Thyroid gland (tissue), 4 donors: ENCODE data around the gene OR3A1. TPM values are rescaled to one million over a fixed set of nuclear protein-coding genes. Genes with fewer than 3 reads are reported as not detected.
"Not testable (repeated sequence)": the region's sequence is repeated elsewhere in the genome, so short reads cannot be mapped to it uniquely, and the experiment has no call there.

Experiments
- DNase-seq, 2 donors: peaks; one replicate each; pipeline ENCODE4 v3.0.0-alpha.2; 2019
- H3K27ac ChIP-seq, 3 donors: fragments of 200-600 bp; sonication (generic); 1 replicate in 2 of 3; 2 replicates in 1 of 3; pipeline ENCODE4 v1.5.1; 2016 to 2019; ENCODE audit warnings: mild to moderate bottlenecking in 1 of 3, moderate library complexity in 1 of 3
- H3K27me3 ChIP-seq: fragments of 200-600 bp; sonication (generic); one replicate; pipeline ENCODE4 v1.5.1; 2019
- H3K36me3 ChIP-seq, 2 donors: fragments of 200-600 bp; sonication (generic); one replicate each; pipeline ENCODE4 v1.5.1; 2016 to 2019
- H3K4me1 ChIP-seq, 2 donors: fragments of 200-600 bp; sonication (generic); one replicate each; pipeline ENCODE4 v1.5.1; 2017 to 2019
- H3K4me3 ChIP-seq, 3 donors: fragments of 200-600 bp; sonication (generic); replicated peaks in 1 of 3; 1 replicate in 2 of 3; 2 replicates in 1 of 3; pipeline ENCODE4 v1.5.1; 2016; ENCODE audit warnings: mild to moderate bottlenecking in 1 of 3
- H3K9me3 ChIP-seq: fragments of 200-600 bp; sonication (generic); one replicate; pipeline ENCODE4 v1.5.1; 2017
- CTCF ChIP-seq, 6 experiments: fragments of 200-600 bp in 3 of 6; fragments of 450-650 bp in 3 of 6; sonication (generic) in 3 of 6; IDR thresholded peaks; one replicate each; pipeline ENCODE4 v1.5.1; 2016 to 2019; ENCODE audit warnings: antibody characterized with exemption in 6 of 6, mild to moderate bottlenecking in 2 of 6, inconsistent platforms in 1 of 6, moderate library complexity in 1 of 6
- POLR2A ChIP-seq, 2 donors: fragments of 450-650 bp; IDR thresholded peaks; one replicate each; pipeline ENCODE4 v1.6.1; 2017; ENCODE audit warnings: antibody characterized with exemption in 2 of 2, mild to moderate bottlenecking in 2 of 2, moderate library complexity in 1 of 2
- WGBS, 2 donors: methylation state at CpG; one replicate each; pipeline ENCODE4 v1.1.5; 2017; 5-methylcytosine and 5-hydroxymethylcytosine counted together
- intact Hi-C: fragments of 100-400 bp; cut with DNase I; formaldehyde crosslinking; loops from one replicate; pipeline ENCODE4 v1.15.1; 2023
- total RNA-seq, 4 donors: library from RNA; depleted of rRNA; stranded (reverse); fragments of >200 nt; gene quantifications; one replicate each; pipeline ENCODE4 v1.2.3, GENCODE V29; 2016

OR3A1 gene
- total RNA-seq, 4 donors from 2014 or later: not detected

DNA sequence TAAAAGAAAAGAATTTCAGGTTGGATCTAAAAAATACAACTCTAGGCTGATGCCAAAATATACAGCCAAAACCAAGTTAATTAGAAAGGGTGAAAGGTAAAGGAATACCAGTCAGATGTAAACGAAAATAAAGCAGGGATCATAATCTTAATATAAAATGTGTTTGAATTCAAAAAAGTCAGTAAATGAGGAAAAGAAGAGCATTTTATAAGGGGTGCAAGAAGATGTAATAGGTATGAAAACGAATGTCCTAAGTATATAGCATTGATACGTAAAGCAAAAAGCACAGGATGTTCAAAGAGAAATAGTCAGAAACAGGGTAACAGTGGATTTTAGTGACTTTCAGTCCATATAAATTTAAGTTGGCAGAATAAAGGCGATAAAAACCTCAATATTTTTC is 2.5 kb downstream of the OR3A1 start:
- Histone ChIP-seq H3K4me1 (no peaks in the 10 kb centered on the region), H3K9me3 (no peaks in the 10 kb centered on the region), H3K27me3 (no peaks in the 10 kb centered on the region), H3K4me3 (no peak overlapping the region), H3K27ac (no peak overlapping the region), H3K36me3 (no peaks in the 10 kb centered on the region)
- TF ChIP-seq CTCF (IDR thresholded peaks at IDR 0.05) (no peak), POLR2A (IDR thresholded peaks at IDR 0.05) (no peak)
- intact Hi-C loops: no loop called here
- DNase-seq: no peak
- 66 to 69% methylated on average over 4 of the region's 4 CpGs for WGBS, 2 donors

GRCh38 chr17:3293548-3293947 is 4.6 kb downstream of the OR3A1 start:
- H3K4me1 ChIP-seq, H3K36me3 ChIP-seq, H3K9me3 ChIP-seq, intact Hi-C loops, H3K27me3 ChIP-seq, H3K27ac ChIP-seq, DNase-seq, H3K4me3 ChIP-seq: not testable (repeated sequence)
- 86 to 91% methylated on average over 1 of the region's 1 CpG for WGBS, 2 donors

DNA sequence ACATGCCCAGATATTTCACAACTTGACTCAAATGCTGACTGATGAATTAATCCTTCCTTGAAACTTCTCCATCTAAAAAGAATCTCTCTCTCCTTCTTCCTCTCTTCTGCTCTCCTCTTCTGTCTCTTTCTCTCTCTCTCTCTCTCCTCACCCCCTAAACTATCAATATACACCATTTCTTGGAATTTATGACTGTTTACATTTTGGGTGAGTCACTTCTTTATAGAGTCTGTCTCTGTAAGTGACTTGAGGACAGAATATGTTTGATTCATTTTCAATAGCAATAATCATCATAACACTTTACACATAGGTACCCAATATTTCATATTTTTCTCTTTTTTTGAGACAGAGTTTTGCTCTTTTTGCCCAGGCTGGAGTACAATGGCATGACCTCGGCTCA is 15.3 kb downstream of the OR3A1 start:
- no peaks in the 10 kb centered on the region for H3K4me1 ChIP-seq
- no peak for DNase-seq
- WGBS, 2 donors: 83 to 90% methylated on average over 1 of the region's 1 CpG
- H3K36me3 ChIP-seq: no peaks in the 10 kb centered on the region
- H3K27me3 ChIP-seq: no peaks in the 10 kb centered on the region
- H3K9me3 ChIP-seq: no peaks in the 10 kb centered on the region
- no peak overlapping the region for H3K4me3 ChIP-seq
- intact Hi-C loops: no loop called here
- H3K27ac ChIP-seq: no peak overlapping the region
- no peak for TF ChIP-seq POLR2A (IDR thresholded peaks at IDR 0.05)
- TF ChIP-seq CTCF (IDR thresholded peaks at IDR 0.05): no peak

DNA sequence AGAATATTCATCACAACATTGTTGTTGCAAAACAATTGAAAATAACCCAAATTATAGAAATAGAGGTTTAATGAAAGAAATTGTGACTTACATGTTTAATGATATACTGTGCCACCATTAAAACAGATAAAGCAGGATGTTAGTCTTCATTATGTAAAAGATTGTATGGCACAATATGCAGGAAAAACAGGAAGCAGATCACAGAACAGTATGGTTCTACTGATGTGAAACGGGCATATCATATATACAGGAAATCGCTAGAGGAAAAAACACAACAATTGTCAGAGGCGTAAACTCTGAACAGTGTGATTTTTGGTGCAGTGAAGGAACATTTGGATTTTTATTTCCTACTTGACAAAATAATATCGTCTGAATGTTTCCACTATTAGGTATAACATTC is 22.0 kb downstream of the OR3A1 start:
- Histone ChIP-seq H3K36me3 (no peaks in the 10 kb centered on the region), H3K27me3 (no peaks in the 10 kb centered on the region), H3K27ac (no peak overlapping the region), H3K4me1 (no peaks in the 10 kb centered on the region), H3K4me3 (no peak overlapping the region), H3K9me3 (no peaks in the 10 kb centered on the region)
- intact Hi-C loops: no loop called here
- 75 to 82% methylated on average over 4 of the region's 4 CpGs for WGBS, 2 donors
- DNase-seq: no peak
- TF ChIP-seq CTCF (IDR thresholded peaks at IDR 0.05): no peak
- TF ChIP-seq POLR2A (IDR thresholded peaks at IDR 0.05): no peak

- Histone ChIP-seq H3K36me3 (no peaks in the 10 kb centered on the region), H3K27me3 (no peaks in the 10 kb centered on the region), H3K9me3 (no peaks in the 10 kb centered on the region), H3K4me3 (no peak overlapping the region), H3K4me1 (no peaks in the 10 kb centered on the region), H3K27ac (no peak overlapping the region)
- intact Hi-C loops: no loop called here
- DNase-seq: no peak
- 84 to 86% methylated on average over 5 of the region's 5 CpGs for WGBS, 2 donors
- TF ChIP-seq CTCF (IDR thresholded peaks at IDR 0.05) (no peak), POLR2A (IDR thresholded peaks at IDR 0.05) (no peak)
Observed at GRCh38 chr17:3271072-3271848, 26.9 kb downstream of the OR3A1 start.
